Measurements from ENCODE around the gene PCDHA9.

DNA sequence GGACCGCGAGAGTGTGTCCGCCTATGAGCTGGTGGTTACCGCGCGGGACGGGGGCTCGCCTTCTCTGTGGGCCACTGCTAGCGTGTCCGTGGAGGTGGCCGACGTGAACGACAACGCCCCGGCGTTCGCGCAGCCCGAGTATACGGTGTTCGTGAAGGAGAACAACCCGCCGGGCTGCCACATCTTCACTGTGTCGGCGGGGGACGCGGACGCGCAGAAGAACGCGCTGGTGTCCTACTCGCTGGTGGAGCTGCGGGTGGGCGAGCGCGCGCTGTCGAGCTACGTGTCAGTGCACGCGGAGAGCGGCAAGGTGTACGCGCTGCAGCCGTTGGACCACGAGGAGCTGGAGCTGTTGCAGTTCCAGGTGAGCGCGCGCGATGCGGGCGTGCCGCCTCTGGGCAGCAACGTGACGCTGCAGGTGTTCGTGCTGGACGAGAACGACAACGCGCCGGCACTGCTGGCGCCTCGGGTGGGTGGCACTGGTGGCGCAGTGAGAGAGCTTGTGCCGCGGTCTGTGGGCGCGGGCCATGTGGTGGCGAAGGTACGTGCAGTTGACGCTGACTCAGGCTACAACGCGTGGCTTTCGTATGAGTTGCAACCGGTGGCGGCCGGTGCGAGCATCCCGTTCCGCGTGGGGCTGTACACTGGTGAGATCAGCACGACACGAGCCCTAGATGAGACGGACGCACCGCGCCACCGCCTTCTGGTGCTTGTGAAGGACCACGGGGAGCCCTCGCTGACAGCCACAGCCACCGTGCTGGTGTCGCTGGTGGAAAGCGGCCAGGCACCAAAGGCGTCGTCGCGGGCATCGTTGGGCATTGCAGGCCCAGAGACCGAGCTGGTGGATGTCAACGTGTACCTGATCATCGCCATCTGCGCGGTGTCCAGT is 12.3 kb upstream of the PCDHA9 start:
- TF ChIP-seq, protein P1, sequence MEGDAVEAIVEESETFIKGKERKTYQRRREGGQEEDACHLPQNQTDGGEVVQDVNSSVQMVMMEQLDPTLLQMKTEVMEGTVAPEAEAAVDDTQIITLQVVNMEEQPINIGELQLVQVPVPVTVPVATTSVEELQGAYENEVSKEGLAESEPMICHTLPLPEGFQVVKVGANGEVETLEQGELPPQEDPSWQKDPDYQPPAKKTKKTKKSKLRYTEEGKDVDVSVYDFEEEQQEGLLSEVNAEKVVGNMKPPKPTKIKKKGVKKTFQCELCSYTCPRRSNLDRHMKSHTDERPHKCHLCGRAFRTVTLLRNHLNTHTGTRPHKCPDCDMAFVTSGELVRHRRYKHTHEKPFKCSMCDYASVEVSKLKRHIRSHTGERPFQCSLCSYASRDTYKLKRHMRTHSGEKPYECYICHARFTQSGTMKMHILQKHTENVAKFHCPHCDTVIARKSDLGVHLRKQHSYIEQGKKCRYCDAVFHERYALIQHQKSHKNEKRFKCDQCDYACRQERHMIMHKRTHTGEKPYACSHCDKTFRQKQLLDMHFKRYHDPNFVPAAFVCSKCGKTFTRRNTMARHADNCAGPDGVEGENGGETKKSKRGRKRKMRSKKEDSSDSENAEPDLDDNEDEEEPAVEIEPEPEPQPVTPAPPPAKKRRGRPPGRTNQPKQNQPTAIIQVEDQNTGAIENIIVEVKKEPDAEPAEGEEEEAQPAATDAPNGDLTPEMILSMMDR (conservative IDR thresholded peaks at IDR 0.05; ENCODE audit: low read depth, low read length): no peak
- TF ChIP-seq EZH2 (IDR thresholded peaks at IDR 0.05; ENCODE audit: low read length, unreplicated experiment) (no peak), EZH2phosphoT487 (IDR thresholded peaks at IDR 0.05; ENCODE audit: borderline replicate concordance, low read length) (no peak)
